Skeletal muscle tissue (tissue), 4 donors: ENCODE data around the gene EVI5. TPM values are rescaled to one million over a fixed set of nuclear protein-coding genes. Genes with fewer than 3 reads are reported as not detected.

Source experiments
- H3K27ac ChIP-seq: one replicate; pipeline ENCODE4 v1.7.0; 2013; ENCODE audit warnings: mild to moderate bottlenecking, low read depth, low read length, inconsistent platforms
- H3K27me3 ChIP-seq, 3 donors: one replicate each; pipeline ENCODE4 v1.7.0; 2013; ENCODE audit warnings: low read length in 3 of 3; ENCODE audit not compliant: control insufficient read depth in 3 of 3, insufficient read depth in 3 of 3
- H3K36me3 ChIP-seq, 3 donors: one replicate each; pipeline ENCODE4 v1.7.0; 2013; ENCODE audit warnings: low read length in 3 of 3; ENCODE audit not compliant: control insufficient read depth in 3 of 3, insufficient read depth in 3 of 3
- H3K4me1 ChIP-seq, 3 donors: one replicate each; pipeline ENCODE4 v1.7.0; 2013; ENCODE audit warnings: low read length in 3 of 3, mild to moderate bottlenecking in 3 of 3; ENCODE audit not compliant: control insufficient read depth in 3 of 3, insufficient read depth in 3 of 3
- H3K4me3 ChIP-seq, 3 donors: one replicate each; pipeline ENCODE4 v1.7.0; 2013; ENCODE audit warnings: low read length in 3 of 3
- H3K9ac ChIP-seq, 3 donors: one replicate each; pipeline ENCODE4 v1.7.0; 2013; ENCODE audit warnings: low read length in 3 of 3, mild to moderate bottlenecking in 3 of 3, moderate library complexity in 2 of 3, low read depth in 1 of 3
- H3K9me3 ChIP-seq, 3 donors: one replicate each; pipeline ENCODE4 v1.7.0; 2013; ENCODE audit warnings: low read length in 3 of 3; ENCODE audit not compliant: control insufficient read depth in 3 of 3
- total RNA-seq: library from RNA; depleted of rRNA; stranded (reverse); fragments of >200 nt; gene quantifications from one replicate; pipeline ENCODE4 v1.2.3, GENCODE V29; 2014
- donor health status: Osteomylitis.

Gene EVI5
- total RNA-seq, 1 donor from 2014 or later, result 40.7 TPM

DNA sequence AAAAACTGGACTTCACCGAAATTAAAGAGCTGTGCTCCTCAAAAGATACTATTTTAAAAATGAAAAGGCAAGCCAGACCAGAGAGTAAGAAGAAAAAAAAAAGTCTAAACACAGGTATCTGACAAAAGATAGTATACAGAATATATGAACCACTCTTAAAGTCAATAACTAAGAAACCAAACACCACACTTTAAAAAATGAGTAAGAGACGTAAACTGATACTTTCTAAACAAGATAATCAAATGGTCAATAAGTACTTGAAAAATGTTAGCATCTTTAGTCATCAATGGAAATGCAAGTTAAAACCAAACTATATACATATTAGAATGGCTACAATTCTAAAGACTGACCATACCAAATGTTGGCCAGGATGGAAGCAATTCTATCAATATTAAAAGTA lies 77.6 kb downstream of the EVI5 start:
- Histone ChIP-seq H3K36me3 (no peaks in the 10 kb centered on the region), H3K9ac (no peak overlapping the region), H3K27ac (no peak overlapping the region), H3K27me3 (no peaks in the 10 kb centered on the region), H3K4me3 (no peak overlapping the region), H3K4me1 (peaks cover 0 to 3% (median 0%) of the 10 kb centered on the region in 3 donors), H3K9me3 (no peaks in the 10 kb centered on the region)

GRCh38 chr1:92705446-92705845 lies 79.5 kb downstream of the EVI5 start:
- H3K4me3 ChIP-seq, result no peak overlapping the region
- no peak overlapping the region for H3K27ac ChIP-seq
- no peaks in the 10 kb centered on the region for H3K36me3 ChIP-seq
- no peaks in the 10 kb centered on the region for H3K9me3 ChIP-seq
- H3K9ac ChIP-seq, result no peak overlapping the region
- no peaks in the 10 kb centered on the region for H3K4me1 ChIP-seq
- no peaks in the 10 kb centered on the region for H3K27me3 ChIP-seq

- Histone ChIP-seq H3K27ac (no peak overlapping the region), H3K36me3 (peaks cover 0 to 3% (median 0%) of the 10 kb centered on the region in 3 donors), H3K9ac (no peak overlapping the region), H3K9me3 (no peaks in the 10 kb centered on the region), H3K4me1 (no peaks in the 10 kb centered on the region), H3K4me3 (no peak overlapping the region), H3K27me3 (no peaks in the 10 kb centered on the region)
Observed at GRCh38 chr1:92701147-92701546, 83.8 kb downstream of the EVI5 start.

- no peaks in the 10 kb centered on the region for H3K4me1 ChIP-seq
- no peak overlapping the region for H3K9ac ChIP-seq
- H3K36me3 ChIP-seq, result peaks cover 3 to 13% (median 8%) of the 10 kb centered on the region in 3 donors
- no peaks in the 10 kb centered on the region for H3K9me3 ChIP-seq
- no peak overlapping the region for H3K27ac ChIP-seq
- no peak overlapping the region for H3K4me3 ChIP-seq
- H3K27me3 ChIP-seq, result no peaks in the 10 kb centered on the region
Observed at GRCh38 chr1:92698932-92699331, 86.0 kb downstream of the EVI5 start.

DNA sequence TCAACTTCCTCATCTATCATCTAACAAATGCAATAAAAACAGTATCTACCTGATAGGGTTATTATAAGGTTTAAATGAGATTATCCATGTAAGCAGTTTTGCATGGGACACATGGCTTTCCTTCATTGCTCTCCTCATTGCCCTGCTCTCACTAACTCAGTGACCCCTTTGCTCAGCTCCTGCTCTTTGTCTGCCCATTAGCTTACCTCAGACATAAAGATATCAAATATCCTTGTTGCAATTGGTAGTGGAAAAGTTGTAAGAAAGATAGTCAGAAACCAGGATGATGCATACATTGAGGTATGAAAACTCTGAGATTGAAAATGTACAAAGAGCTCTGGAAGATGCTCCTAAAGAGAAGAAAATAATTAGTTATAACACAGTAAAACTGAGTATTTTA lies 89.8 kb downstream of the EVI5 start:
- no peak overlapping the region for H3K4me3 ChIP-seq
- H3K9ac ChIP-seq, result no peak overlapping the region
- H3K27me3 ChIP-seq, result no peaks in the 10 kb centered on the region
- H3K36me3 ChIP-seq, result peaks cover 3 to 28% (median 17%) of the 10 kb centered on the region in 3 donors
- no peaks in the 10 kb centered on the region for H3K9me3 ChIP-seq
- no peaks in the 10 kb centered on the region for H3K4me1 ChIP-seq
- H3K27ac ChIP-seq, result no peak overlapping the region

GRCh38 chr1:92691925-92692324 lies 93.0 kb downstream of the EVI5 start:
- Histone ChIP-seq H3K27ac (no peak overlapping the region), H3K27me3 (no peaks in the 10 kb centered on the region), H3K9me3 (no peaks in the 10 kb centered on the region), H3K4me3 (no peak overlapping the region), H3K36me3 (peaks cover 3 to 33% (median 17%) of the 10 kb centered on the region in 3 donors), H3K9ac (no peak overlapping the region), H3K4me1 (no peaks in the 10 kb centered on the region)

GRCh38 chr1:92690212-92690906 lies 94.5 kb downstream of the EVI5 start:
- no peak overlapping the region for H3K4me3 ChIP-seq
- H3K27me3 ChIP-seq, result no peaks in the 10 kb centered on the region
- peaks cover 3 to 33% (median 17%) of the 10 kb centered on the region in 3 donors for H3K36me3 ChIP-seq
- H3K4me1 ChIP-seq, result no peaks in the 10 kb centered on the region
- no peak overlapping the region for H3K27ac ChIP-seq
- no peak overlapping the region for H3K9ac ChIP-seq
- no peaks in the 10 kb centered on the region for H3K9me3 ChIP-seq

DNA sequence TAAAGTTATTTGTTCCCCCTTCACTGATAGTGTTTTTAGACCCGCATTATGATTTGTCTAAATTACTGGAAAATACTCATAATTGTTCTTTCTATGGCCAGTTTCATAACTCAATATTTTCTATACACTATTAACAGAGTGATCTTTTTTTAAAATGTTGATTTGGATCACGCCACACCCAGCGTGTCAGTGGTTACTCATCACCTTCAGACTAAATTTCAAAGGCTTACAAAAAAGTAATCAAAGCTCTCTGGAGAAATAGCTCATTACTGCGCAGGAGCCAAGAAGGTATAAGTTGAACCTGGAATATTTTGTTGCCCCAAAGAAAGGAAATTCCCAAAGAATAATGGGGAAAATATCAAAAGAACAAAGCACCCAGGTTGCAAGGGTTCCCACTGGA lies 104.9 kb downstream of the EVI5 start:
- Histone ChIP-seq H3K27ac (no peak overlapping the region), H3K4me1 (no peaks in the 10 kb centered on the region), H3K36me3 (peaks cover 0 to 15% (median 3%) of the 10 kb centered on the region in 3 donors), H3K4me3 (no peak overlapping the region), H3K9ac (no peak overlapping the region), H3K9me3 (no peaks in the 10 kb centered on the region), H3K27me3 (no peaks in the 10 kb centered on the region)

GRCh38 chr1:92663775-92664174 lies 121.1 kb downstream of the EVI5 start:
- no peaks in the 10 kb centered on the region for H3K27me3 ChIP-seq
- H3K4me1 ChIP-seq, result no peaks in the 10 kb centered on the region
- peaks cover 0 to 7% (median 5%) of the 10 kb centered on the region in 3 donors for H3K36me3 ChIP-seq
- H3K9ac ChIP-seq, result no peak overlapping the region
- H3K27ac ChIP-seq, result no peak overlapping the region
- H3K4me3 ChIP-seq, result no peak overlapping the region
- H3K9me3 ChIP-seq, result no peaks in the 10 kb centered on the region

GRCh38 chr1:92662048-92662447 lies 122.9 kb downstream of the EVI5 start:
- no peak overlapping the region for H3K9ac ChIP-seq
- H3K36me3 ChIP-seq, result peaks cover 0 to 14% (median 5%) of the 10 kb centered on the region in 3 donors
- no peaks in the 10 kb centered on the region for H3K4me1 ChIP-seq
- H3K27ac ChIP-seq, result no peak overlapping the region
- no peaks in the 10 kb centered on the region for H3K9me3 ChIP-seq
- H3K4me3 ChIP-seq, result no peak overlapping the region
- no peaks in the 10 kb centered on the region for H3K27me3 ChIP-seq
